H1 (cell line): Measurements from ENCODE around the gene SLC7A11. TPM values are rescaled to one million over a fixed set of nuclear protein-coding genes. Genes with fewer than 3 reads are reported as not detected.

Source experiments
- CTCF ChIA-PET: fragments of 300-600 bp; sonication (Branson Sonifier 250); formaldehyde crosslinking; loops from one replicate; lab custom pipeline; 2021; ENCODE audit not compliant: partially characterized antibody; lab: Charles Lee
- POLR2A ChIA-PET: fragments of 300-600 bp; sonication (Branson Sonifier 250); formaldehyde crosslinking; loops from one replicate; lab custom pipeline; 2021; ENCODE audit warnings: inconsistent platforms; ENCODE audit not compliant: partially characterized antibody; lab: Charles Lee
- DNase-seq, 2 experiments: peaks; one replicate each; pipeline versions ENCODE4 v3.0.0 to v3.0.0-alpha.2; 2010 to 2022; ENCODE audit warnings: low spot score in 2 of 2, low read depth in 1 of 2, mixed read lengths in 1 of 2
- FAIRE-seq: peaks from 2 replicates; lab custom pipeline; 2011; peaks lifted over from hg19 to GRCh38; lab: Jason Lieb, UNC
- H2AFZ ChIP-seq: 2 replicates; pipeline ENCODE4 v1.8.1; 2012; ENCODE audit warnings: low read length, inconsistent platforms
- H2AK5ac ChIP-seq: 2 replicates; pipeline ENCODE4 v1.6.1; 2013; ENCODE audit warnings: low read depth, low read length
- H2BK120ac ChIP-seq: replicated peaks from 2 replicates; pipeline ENCODE3; 2013; ENCODE audit warnings: low read depth, low read length, inconsistent platforms
- H2BK12ac ChIP-seq: 2 replicates; pipeline ENCODE4 v1.6.1; 2013; ENCODE audit warnings: low read depth, low read length
- H2BK15ac ChIP-seq: 2 replicates; pipeline ENCODE4 v1.6.1; 2013; ENCODE audit warnings: low read length
- H2BK20ac ChIP-seq: 2 replicates; pipeline ENCODE4 v1.6.1; 2013; ENCODE audit warnings: low read length
- H2BK5ac ChIP-seq: 2 replicates; pipeline ENCODE4 v1.6.1; 2013; ENCODE audit warnings: low read depth, low read length
- H3K14ac ChIP-seq: 2 replicates; pipeline ENCODE4 v1.6.1; 2013; ENCODE audit warnings: inconsistent platforms; ENCODE audit not compliant: insufficient read length
- H3K18ac ChIP-seq: 2 replicates; pipeline ENCODE4 v1.6.1; 2013; ENCODE audit warnings: low read length; ENCODE audit errors: extremely low read depth
- H3K23ac ChIP-seq: 2 replicates; pipeline ENCODE4 v1.6.1; 2013; ENCODE audit warnings: inconsistent platforms; ENCODE audit not compliant: insufficient read length
- H3K23me2 ChIP-seq: 2 replicates; pipeline ENCODE4 v1.6.1; 2013; ENCODE audit warnings: low read depth, low read length
- H3K27ac ChIP-seq: 2 replicates; pipeline ENCODE4 v1.6.1; 2011; ENCODE audit warnings: low read depth, low read length, inconsistent platforms
- H3K27me3 ChIP-seq, 4 experiments: replicated peaks in 1 of 4; 1 replicate in 1 of 4; 2 replicates in 3 of 4; pipeline versions ENCODE4 v1.6.1 to v1.8.1; 2011 to 2013; ENCODE audit warnings: low read length in 3 of 4, mild to moderate bottlenecking in 3 of 4, inconsistent platforms in 2 of 4, mixed read lengths in 2 of 4, moderate library complexity in 1 of 4; ENCODE audit not compliant: control insufficient read depth in 3 of 4, insufficient read depth in 3 of 4; ENCODE audit errors: extremely low read depth in 1 of 4
- H3K36me3 ChIP-seq, 4 experiments: 2 replicates each; pipeline versions ENCODE4 v1.6.1 to v1.8.1; 2011 to 2013; ENCODE audit warnings: mild to moderate bottlenecking in 4 of 4, low read length in 3 of 4, moderate library complexity in 2 of 4, control low read depth in 1 of 4, inconsistent platforms in 1 of 4; ENCODE audit not compliant: insufficient read depth in 4 of 4, control insufficient read depth in 2 of 4
- H3K4ac ChIP-seq: replicated peaks from 2 replicates; pipeline ENCODE3; 2013; ENCODE audit warnings: low read length, low read depth, mixed read lengths, inconsistent platforms; ENCODE audit not compliant: insufficient read length
- H3K4me1 ChIP-seq, 4 experiments: replicated peaks in 1 of 4; 1 replicate in 1 of 4; 2 replicates in 3 of 4; pipeline versions ENCODE4 v1.6.1 to v1.8.1; 2011 to 2013; ENCODE audit warnings: low read length in 3 of 4, inconsistent platforms in 2 of 4, mixed read lengths in 1 of 4; ENCODE audit not compliant: insufficient read depth in 4 of 4, control insufficient read depth in 3 of 4
- H3K4me2 ChIP-seq, 2 experiments: 2 replicates each; pipeline versions ENCODE4 v1.6.1 to v1.8.1; 2011 to 2013; ENCODE audit warnings: low read depth in 2 of 2, low read length in 2 of 2, control low read depth in 1 of 2, inconsistent platforms in 1 of 2, mild to moderate bottlenecking in 1 of 2; ENCODE audit not compliant: insufficient read depth in 1 of 2
- H3K4me3 ChIP-seq, 4 experiments: fragments of 200-600, 300-600 bp in 1 of 4; sonication (generic), shearing (Covaris generic), sonication (Bioruptor Twin) in 1 of 4; 2 replicates each; pipeline versions ENCODE4 v1.5.1 to v1.8.1; 2011 to 2016; ENCODE audit warnings: low read length in 4 of 4, low read depth in 3 of 4, control low read depth in 2 of 4, inconsistent platforms in 2 of 4, mild to moderate bottlenecking in 2 of 4, mixed read lengths in 1 of 4, moderate library complexity in 1 of 4; ENCODE audit not compliant: insufficient read depth in 2 of 4; ENCODE audit errors: extremely low read depth in 1 of 4
- H3K56ac ChIP-seq: replicated peaks from 2 replicates; pipeline ENCODE3; 2013; ENCODE audit warnings: low read depth, mild to moderate bottlenecking, mixed read lengths, low read length, inconsistent platforms; ENCODE audit not compliant: insufficient read length
- H3K79me1 ChIP-seq: 2 replicates; pipeline ENCODE4 v1.6.1; 2013; ENCODE audit warnings: low read depth, low read length, control low read depth
- H3K79me2 ChIP-seq, 2 experiments: 2 replicates each; pipeline versions ENCODE4 v1.6.1 to v1.8.1; 2012 to 2013; ENCODE audit warnings: low read length in 2 of 2, mild to moderate bottlenecking in 2 of 2, inconsistent platforms in 1 of 2; ENCODE audit not compliant: insufficient read depth in 2 of 2, control insufficient read depth in 1 of 2
- H3K9ac ChIP-seq, 4 experiments: replicated peaks in 1 of 4; 1 replicate in 1 of 4; 2 replicates in 3 of 4; pipeline versions ENCODE4 v1.6.1 to v1.8.1; 2011 to 2013; ENCODE audit warnings: low read depth in 3 of 4, low read length in 3 of 4, control low read depth in 2 of 4, mild to moderate bottlenecking in 2 of 4, moderate library complexity in 2 of 4, inconsistent platforms in 1 of 4; ENCODE audit errors: extremely low read depth in 1 of 4
- H3K9me3 ChIP-seq, 2 experiments: 2 replicates each; pipeline versions ENCODE4 v1.6.1 to v1.8.1; 2012 to 2013; ENCODE audit warnings: mild to moderate bottlenecking in 2 of 2, moderate library complexity in 2 of 2, control low read depth in 1 of 2, inconsistent platforms in 1 of 2, low read depth in 1 of 2, low read length in 1 of 2, mixed read lengths in 1 of 2; ENCODE audit not compliant: insufficient read depth in 2 of 2
- H4K20me1 ChIP-seq, 2 experiments: replicated peaks in 1 of 2; 2 replicates each; pipeline versions ENCODE3 to v1.8.1; 2011 to 2013; ENCODE audit warnings: inconsistent platforms in 2 of 2, low read length in 2 of 2, mild to moderate bottlenecking in 1 of 2; ENCODE audit not compliant: insufficient read depth in 2 of 2, control insufficient read depth in 1 of 2
- H4K5ac ChIP-seq: 2 replicates; pipeline ENCODE4 v1.6.1; 2013; ENCODE audit warnings: low read length, low read depth, mixed read lengths, inconsistent platforms; ENCODE audit not compliant: insufficient read length
- H4K8ac ChIP-seq: 2 replicates; pipeline ENCODE4 v1.8.0; 2013; ENCODE audit warnings: mild to moderate bottlenecking, moderate library complexity, low read length, inconsistent platforms; ENCODE audit not compliant: insufficient read depth; ENCODE audit errors: extremely low read depth
- H4K91ac ChIP-seq: replicated peaks from 2 replicates; pipeline ENCODE3; 2013; ENCODE audit warnings: low read length, mixed read lengths, inconsistent platforms; ENCODE audit not compliant: insufficient read length
- BRCA1 ChIP-seq: IDR thresholded peaks from 2 replicates; pipeline ENCODE4 v1.6.1; 2012; ENCODE audit warnings: low read depth, low read length, improper control_type of control experiment
- GTF2F1 ChIP-seq: IDR thresholded peaks from 2 replicates; pipeline ENCODE4 v1.6.1; 2012; ENCODE audit warnings: low read depth, low read length, improper control_type of control experiment, borderline replicate concordance
- RAD21 ChIP-seq, 2 experiments: IDR thresholded peaks in 1 of 2; conservative IDR thresholded peaks in 1 of 2; 2 replicates each; pipeline ENCODE4 v1.6.1; 2011; ENCODE audit warnings: low read depth in 2 of 2, low read length in 2 of 2, improper control_type of control experiment in 1 of 2, inconsistent platforms in 1 of 2, mild to moderate bottlenecking in 1 of 2, moderate library complexity in 1 of 2
- SUZ12 ChIP-seq: fragments of 200-600 bp; sonication (generic); IDR thresholded peaks from 2 replicates; pipeline ENCODE4 v1.6.1; 2012; ENCODE audit warnings: mild to moderate bottlenecking, inconsistent platforms, low read length, moderate library complexity, mixed read lengths
- TBP ChIP-seq: IDR thresholded peaks from 2 replicates; pipeline ENCODE4 v1.6.1; 2011; ENCODE audit warnings: low read depth, low read length, improper control_type of control experiment
- WGBS, 2 experiments: shearing (Covaris generic) in 1 of 2; methylation state at CpG; one replicate each; pipeline versions ENCODE4 v1.1.6 to v1.1.7; 2013 to 2015; ENCODE audit warnings: low lambda C conversion rate in 2 of 2, mixed read lengths in 2 of 2, inconsistent platforms in 1 of 2, low coverage in 1 of 2, missing lambda C conversion rate in 1 of 2; ENCODE audit not compliant: insufficient replicate concordance in 2 of 2, insufficient coverage in 1 of 2, insufficient read length in 1 of 2; ENCODE audit errors: extremely low coverage in 1 of 2, missing lambda C conversion rate in 1 of 2; 5-methylcytosine and 5-hydroxymethylcytosine counted together
- polyA plus RNA-seq, 7 experiments: library from polyadenylated mRNA; depleted of rRNA in 3 of 7; stranded (reverse) in 5 of 7; unstranded in 2 of 7; fragments of >200 nt in 5 of 7; fragments of 200-250 nt in 2 of 7; gene quantifications; 1 replicate in 5 of 7; 2 replicates in 1 of 7; 4 replicates in 1 of 7; pipeline versions ENCODE4 v1.2.1 to v1.2.3, GENCODE V29; 2011 to 2013; ENCODE audit warnings: missing spikeins in 2 of 7, mixed read lengths in 2 of 7
- total RNA-seq: library from RNA; stranded (reverse); fragmentation: NEBNext Ultra II Directional; extraction: Animal tissue kit (Norgen Biotek cat#: 25700); gene quantifications from 2 replicates; pipeline ENCODE4 v1.2.1, GENCODE V29; 2021

SLC7A11 gene
- total and polyA plus RNA-seq, 2 of the 8 experiments (the other 6 are each of a cell fraction or from before 2014, with no cell fraction given), result 6.6 to 17.0 TPM

GRCh38 chr4:138188406-138189084, 53.6 kb downstream of the SLC7A11 start:
- Histone ChIP-seq H4K20me1 (no peaks in the 10 kb centered on the region), H3K4me1 (peaks cover 0 to 7% (median 5%) of the 10 kb centered on the region in 4 experiments; a peak in 2 of 7 replicates), H2BK5ac (no peak overlapping the region), H3K23ac (no peak overlapping the region), H3K18ac (no peak overlapping the region), H3K79me1 (no peaks in the 10 kb centered on the region), H3K27me3 (no peaks in the 10 kb centered on the region), H4K5ac (no peak overlapping the region), H3K4me2 (no peak overlapping the region), H3K9ac (no peak overlapping the region), H2BK20ac (no peak overlapping the region), H2AK5ac (no peak overlapping the region), H3K4me3 (no peak overlapping the region), H4K91ac (no peak overlapping the region), H3K36me3 (no peaks in the 10 kb centered on the region), H3K23me2 (no peaks in the 10 kb centered on the region), H3K14ac (no peak overlapping the region), H3K9me3 (no peaks in the 10 kb centered on the region), H4K8ac (no peak overlapping the region), H2BK12ac (no peak overlapping the region), H3K4ac (no peak overlapping the region), H3K56ac (no peak overlapping the region), H3K27ac (no peak overlapping the region), H2AFZ (no peak overlapping the region), H3K79me2 (no peaks in the 10 kb centered on the region), H2BK120ac (no peak overlapping the region), H2BK15ac (no peak overlapping the region)
- CTCF ChIA-PET, result interaction anchor here (0.7 to 8.0 kb wide), 10 partner anchors 9 to 492 kb away, joined by 3 to 82 read pairs (median 4); no protein-coding TSS in a partner anchor
- no peak for TF ChIP-seq BRCA1
- no peak for TF ChIP-seq SUZ12
- no peak for TF ChIP-seq RAD21 (IDR thresholded peaks at IDR 0.05 in 1 of 2, conservative IDR thresholded peaks at IDR 0.05 in 1 of 2; ENCODE audit: low read depth in 2 of 2, low read length in 2 of 2)
- no peak for TF ChIP-seq TBP
- TF ChIP-seq GTF2F1, result no peak
- POLR2A ChIA-PET, result interaction anchor here (1.5 to 1.6 kb wide), 2 partner anchors 12 to 54 kb away, joined by 3 to 4 read pairs; partner anchors contain the start of gene SLC7A11
- WGBS, 2 experiments, result 90% methylated on average over 5 of the region's 5 CpGs; no CpG with 5 or more reads in 1 of the 2 experiments
- FAIRE-seq (no peak), DNase-seq (no peak)
